OCI-LY7 (cell line): ENCODE data around the gene JAKMIP2.

Experiments used
- CTCF ChIP-seq: fragments of 200-600 bp; sonication (generic); conservative IDR thresholded peaks from 2 replicates; pipeline ENCODE4 v1.5.1; 2014; ENCODE audit warnings: mild to moderate bottlenecking, antibody characterized with exemption, low read length, moderate library complexity, mixed read lengths
- EZH2phosphoT487 ChIP-seq: fragments of 200-600 bp; sonication (generic); IDR thresholded peaks from 2 replicates; pipeline ENCODE4 v1.6.1; 2018; ENCODE audit warnings: low read depth, borderline replicate concordance, mild to moderate bottlenecking, mixed run types, antibody characterized with exemption, low read length, moderate library complexity, mixed read lengths

GRCh38 chr5:147701468-147701867 lies 81.1 kb downstream of the JAKMIP2 start:
- TF ChIP-seq CTCF = no peak
- no peak for TF ChIP-seq EZH2phosphoT487
